HG03108 (cell line): ENCODE results near the gene ANKRD33B.
A peak's percentile ranks its signal among the peaks of the same experiment; 100 is the strongest.
"Not testable (repeated sequence)": the region's sequence is repeated elsewhere in the genome, so short reads cannot be mapped to it uniquely, and the experiment has no call there.

ENCODE experiments used
- ATAC-seq: cut with Tn5 transposase; IDR thresholded peaks from one replicate; pipeline ENCODE4 v1.9.1; 2021; ENCODE audit warnings: moderate library complexity; ENCODE audit not compliant: unreplicated experiment

The ANKRD33B gene

DNA sequence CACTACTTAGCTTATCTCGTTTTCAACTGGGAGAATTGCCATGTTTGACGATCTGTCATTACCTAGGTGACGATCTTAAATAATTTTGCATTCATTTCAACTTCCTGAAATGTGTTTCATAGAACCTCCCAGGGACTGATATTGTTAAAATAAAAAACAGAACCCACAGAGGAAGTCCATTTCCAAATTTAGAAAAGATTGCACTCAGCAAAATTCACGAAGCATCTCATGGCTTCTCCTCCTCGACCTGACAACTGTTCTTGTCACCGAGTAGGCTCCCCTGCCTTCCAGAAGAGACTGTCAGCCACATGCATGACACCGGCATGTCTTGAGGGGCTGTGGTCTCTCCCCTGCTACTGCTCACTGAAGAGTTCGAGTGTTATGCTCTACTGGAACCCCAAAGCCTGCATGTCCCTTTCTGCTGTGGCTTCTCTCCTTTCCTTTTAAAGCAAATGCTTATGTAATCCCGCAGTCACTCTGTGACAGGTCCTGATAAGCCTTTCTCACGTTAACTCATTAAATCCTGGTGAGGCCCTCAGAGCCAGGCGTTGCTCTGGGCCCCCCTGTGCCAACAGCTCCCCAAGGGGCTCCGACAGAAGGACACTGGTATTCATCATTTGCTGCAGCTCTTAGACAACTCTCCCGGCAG, 26.8 kb upstream of the ANKRD33B start:
- ATAC-seq, result no peak

DNA sequence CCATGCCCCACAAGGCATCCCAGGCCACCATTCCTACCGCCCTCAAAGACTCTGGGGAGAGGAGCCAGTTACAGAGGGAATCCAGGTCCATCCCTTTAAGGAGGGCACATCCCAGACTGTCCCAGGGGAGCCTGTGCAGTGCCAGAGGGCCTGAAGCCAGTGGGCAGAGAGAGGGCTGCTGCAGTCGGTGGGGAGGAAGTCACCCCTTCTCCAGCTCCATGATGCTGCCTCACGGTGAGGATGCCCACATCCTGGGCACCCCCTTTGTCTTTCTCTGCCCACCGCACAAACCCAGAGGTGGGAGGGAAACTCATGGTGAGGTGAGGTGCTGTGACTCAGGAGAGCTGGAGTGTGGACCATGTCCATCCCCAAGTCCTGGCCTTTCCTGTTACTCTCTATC, 26.2 kb upstream of the ANKRD33B start:
- ATAC-seq, result no peak

DNA sequence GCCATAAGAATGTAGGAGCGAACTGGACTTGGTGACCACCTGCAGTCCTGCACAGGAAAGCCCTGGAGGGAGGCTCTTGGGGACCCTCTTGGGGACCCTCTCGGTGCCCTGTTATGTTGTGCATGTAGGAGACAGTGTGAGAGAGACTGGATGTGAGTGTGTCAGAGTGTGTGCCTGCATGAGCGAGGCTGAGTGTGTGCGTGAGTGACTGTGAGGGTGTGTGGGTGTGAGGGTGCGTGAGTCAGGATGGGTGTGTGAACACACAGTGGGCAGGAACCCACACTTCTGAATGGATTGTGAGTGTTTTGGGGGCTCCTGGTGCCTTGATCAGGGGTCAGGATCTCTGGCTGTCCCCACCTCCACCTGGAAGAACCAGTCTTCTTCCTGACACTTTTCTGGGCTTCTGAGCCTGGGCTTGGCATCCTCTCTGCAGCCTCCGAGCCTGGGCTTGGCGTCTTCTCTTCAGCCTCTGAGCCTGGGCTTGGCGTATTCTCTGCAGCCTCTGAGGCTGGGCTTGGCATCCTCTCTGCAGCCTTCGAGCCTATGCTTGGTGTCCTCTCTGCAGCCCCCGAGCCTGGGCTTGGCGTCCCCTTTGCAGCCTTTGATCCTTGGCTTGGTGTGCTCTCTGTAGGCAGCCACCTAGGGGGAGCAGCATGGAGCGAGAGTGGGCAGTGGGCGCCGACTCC, 25.6 kb upstream of the ANKRD33B start:
- no peak for ATAC-seq

DNA sequence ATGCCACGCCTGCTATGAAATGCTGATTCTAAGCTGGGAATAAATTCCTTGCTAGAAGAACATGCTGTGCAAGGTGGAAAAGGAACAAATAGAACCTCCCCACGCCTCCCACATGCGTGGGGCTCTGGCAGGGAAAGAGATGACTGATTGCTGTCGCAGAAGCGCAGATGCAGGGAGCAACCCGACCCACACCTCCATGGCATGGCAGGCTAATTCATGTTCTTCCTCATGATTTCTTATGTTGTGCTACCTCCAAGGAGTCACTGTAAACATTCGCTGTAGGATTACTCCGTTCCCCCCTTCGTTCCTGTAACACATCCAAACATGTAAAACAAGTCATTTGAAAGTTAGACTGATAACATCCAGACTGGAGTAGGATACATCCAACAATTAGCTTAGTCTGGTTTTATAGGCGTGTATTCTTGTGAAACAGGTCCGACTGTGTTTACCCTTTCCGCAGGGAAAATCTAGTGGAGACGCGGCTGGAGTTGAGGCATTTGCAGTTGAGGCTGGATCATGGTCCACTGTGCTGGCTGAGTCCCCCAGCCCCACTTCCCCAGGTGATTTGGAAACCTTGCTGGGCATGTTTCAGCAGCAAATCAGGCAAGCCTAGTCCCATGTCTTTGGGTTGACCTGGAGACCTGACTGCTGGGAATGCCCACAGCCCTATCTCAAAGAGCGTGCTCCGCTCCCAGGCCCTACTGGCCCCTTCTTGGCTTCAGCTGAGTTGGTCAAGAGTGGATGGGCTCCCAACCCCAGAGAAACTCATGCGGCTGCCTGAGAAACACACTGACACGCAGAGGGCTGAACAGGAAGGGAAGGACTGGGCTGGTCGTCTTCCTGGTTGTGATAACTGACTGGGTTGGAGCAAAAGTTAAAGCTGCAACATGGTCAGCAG, 24.8 kb upstream of the ANKRD33B start:
- no peak for ATAC-seq

DNA sequence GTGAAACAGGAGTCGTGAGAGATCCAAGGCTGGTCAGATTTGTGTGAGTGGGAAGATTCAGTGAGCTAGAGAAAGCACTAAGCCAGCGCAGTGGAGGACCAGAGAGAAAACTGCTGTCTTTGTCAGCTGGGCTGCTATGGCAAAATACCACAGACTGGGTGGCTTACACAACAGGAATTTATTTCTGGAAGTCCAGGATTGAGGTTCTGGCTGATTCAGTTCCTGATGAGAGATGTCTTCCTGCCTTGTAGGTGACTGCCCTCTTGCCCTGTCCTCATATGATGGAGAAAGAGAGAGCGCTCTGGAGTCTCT, 24.2 kb upstream of the ANKRD33B start:
- no peak for ATAC-seq

DNA sequence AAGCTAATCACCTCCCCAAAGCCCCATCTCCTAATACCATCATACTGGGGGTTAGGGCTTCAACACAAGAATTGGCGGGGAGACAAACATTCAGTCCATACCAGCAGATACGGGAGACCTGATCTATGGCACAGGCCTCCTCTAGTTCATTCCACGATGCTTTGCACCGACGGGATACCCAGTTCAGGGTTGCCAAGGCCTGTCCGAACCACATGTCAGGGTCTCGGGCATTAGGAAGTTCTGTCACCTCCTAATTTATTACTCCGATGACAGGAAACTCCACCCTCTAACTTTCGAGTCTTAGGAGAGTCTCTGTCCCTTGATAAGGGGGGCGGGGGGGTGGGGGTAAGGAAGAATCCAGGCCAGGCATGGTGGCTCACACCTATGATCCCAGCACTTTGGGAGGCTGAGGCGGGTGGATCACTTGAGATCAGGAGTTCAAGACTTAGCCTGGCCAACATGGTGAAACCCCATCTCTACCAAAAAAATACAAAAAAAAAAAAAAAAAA, 23.8 kb upstream of the ANKRD33B start:
- no peak for ATAC-seq

DNA sequence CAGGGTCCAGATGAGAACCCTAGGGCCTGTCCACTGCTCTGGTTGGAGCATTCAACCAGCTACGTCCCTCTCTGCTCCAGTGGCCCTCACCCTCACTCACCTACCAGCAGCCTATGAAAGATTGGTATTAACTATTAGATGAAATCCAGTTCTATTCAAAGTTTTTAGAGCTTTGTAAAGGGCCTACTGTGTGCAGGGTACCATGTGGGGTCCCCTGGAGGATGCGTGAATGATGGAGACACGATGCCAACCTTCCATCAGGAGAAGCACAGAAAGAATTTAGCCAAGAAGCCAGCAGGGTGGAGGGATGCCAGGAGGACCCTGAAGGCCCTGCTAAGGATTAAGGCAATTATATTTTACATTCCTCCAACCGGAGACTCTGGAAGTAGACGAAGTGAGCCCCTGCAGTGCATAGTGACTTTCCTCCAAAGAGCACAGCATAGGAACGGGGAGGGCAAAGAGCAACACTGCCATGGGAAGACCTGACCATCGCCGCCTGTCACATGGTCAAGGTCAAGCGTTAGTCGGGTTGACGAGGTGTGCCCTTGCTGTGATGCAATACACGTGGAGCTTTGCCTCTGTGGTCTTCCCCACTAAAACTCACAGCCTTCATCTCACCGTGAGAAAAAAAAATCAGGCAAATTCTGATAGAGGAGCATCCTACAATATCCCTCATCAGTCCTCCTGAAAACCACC, 22.8 kb upstream of the ANKRD33B start:
- ATAC-seq, result no peak

DNA sequence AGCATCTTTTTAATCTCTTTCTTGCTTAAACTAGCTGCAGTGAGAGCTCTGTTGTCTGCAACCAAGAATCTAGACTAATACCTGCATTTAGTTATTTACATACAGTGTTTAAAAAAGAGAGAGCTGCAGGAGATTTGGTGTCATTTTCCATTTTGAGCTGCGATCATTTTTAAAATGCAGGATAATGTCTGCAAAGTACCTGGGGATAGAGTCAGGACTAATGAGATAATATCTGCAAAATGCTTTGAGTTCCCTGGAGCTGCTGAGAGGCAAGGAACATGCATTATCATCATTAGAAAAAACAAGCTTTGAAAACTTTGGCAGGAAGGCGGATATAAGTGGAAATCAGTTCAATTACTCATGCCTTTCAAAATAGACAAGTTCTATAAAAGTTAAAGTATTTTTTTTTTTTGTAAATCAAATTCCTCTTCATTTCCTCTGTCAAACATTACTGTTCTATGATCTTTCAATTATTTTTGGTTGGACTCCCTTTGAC, 21.8 kb upstream of the ANKRD33B start:
- no peak for ATAC-seq

DNA sequence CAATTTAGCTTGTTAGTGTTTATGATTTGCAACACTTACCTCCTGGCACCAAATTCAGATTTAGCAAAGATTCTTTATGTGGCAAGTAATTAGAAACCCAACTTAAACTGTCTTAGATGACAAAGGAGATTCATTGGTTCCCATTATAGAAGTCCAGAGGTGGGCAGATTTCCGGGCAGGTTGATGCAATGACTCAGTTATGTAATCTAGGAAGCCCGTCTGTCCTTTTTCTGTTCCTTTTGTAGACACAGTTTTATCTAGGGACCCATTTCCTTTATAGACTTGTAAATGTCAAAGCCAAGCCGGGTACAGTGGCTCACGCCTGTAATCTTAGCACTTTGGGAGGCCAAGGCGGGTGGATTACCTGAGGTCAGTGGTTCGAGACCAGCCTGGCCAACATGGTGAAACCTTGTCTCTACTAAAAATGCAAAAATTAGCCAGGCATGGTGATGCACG, 20.3 kb upstream of the ANKRD33B start:
- ATAC-seq, result no peak

DNA sequence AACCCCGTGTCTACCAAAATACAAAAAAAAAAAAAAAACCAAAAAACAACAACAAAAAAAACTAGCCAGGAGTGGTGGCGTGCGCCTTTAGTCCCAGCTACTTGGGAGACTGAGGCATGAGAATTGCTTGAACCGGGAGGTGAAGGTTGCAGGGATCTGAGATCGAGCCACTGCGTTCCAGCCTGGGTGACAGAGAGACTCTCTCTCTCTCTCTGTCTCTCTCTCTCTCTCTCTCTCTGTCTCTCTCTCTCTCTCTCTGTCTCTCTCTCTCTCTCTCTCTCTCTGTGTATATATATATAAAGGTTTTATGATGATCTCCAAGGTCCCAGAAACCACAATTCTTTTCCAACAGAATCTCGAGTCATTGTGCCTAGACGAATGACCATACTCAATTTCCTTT, 18.8 kb upstream of the ANKRD33B start:
- ATAC-seq, result no peak

DNA sequence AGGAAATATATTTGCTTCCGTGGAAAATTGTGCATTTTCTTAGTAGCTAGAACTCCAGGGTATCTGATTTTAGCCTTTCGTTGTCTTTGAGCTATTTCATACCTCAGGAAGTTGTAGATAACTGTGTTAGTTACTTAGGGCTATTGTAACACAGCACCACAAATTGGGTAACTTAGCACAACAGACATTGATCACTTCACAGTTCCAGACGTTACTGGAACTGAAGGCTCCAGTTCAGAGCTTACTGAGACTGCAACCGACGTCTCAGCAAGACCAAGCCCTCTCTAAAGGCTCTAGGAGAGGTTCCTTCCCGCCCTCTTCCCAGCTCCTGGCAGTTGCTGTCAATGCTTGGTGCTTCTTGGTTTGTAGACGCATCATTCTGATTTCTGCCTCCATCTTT, 17.7 kb upstream of the ANKRD33B start:
- ATAC-seq, result no peak

DNA sequence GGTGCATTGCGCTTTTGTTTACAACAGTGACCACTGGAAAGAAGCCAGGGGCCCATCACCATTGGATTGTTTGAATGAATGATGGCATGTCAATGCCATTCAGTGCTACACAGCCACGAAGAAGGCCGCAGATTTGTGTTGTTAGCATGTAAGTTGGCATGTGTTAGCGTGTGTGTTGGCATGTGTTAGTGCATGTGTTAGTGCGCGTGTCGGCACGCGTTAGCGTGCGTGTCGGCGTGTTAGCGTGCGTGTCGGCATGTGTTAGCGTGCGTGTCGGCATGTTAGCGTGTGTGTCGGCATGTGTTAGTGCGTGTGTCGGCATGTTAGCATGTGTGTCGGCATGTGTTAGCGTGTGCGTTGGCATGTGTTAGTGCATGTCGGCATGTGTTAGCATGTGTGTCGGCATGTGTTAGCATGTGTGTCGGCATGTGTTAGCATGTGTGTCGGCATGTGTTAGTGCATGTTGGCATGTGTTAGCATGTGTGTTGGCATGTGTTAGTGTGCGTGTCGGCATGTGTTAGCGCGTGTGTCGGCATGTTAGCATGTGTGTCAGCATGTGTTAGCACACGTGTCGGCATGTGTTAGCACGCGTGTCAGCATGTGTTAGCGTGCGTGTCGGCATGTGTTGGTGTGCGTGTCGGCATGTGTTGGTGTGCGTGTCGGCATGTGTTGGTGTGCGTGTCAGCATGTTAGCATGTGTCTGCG, 15.3 kb upstream of the ANKRD33B start:
- ATAC-seq, result no peak

DNA sequence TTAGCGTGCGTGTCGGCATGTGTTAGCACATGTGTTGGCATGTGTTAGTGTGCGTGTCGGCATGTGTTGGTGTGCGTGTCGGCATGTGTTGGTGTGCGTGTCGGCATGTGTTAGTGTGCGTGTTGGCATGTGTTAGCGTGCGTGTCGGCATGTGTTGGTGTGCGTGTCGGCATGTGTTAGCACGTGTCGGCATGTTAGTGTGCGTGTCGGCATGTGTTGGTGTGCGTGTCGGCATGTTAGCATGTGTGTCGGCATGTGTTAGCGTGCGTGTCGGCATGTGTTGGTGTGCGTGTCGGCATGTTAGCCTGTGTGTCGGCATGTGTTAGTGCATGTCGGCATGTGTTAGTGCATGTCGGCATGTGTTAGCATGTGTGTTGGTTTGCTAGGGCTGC, 14.8 kb upstream of the ANKRD33B start:
- ATAC-seq, result not testable (repeated sequence)

DNA sequence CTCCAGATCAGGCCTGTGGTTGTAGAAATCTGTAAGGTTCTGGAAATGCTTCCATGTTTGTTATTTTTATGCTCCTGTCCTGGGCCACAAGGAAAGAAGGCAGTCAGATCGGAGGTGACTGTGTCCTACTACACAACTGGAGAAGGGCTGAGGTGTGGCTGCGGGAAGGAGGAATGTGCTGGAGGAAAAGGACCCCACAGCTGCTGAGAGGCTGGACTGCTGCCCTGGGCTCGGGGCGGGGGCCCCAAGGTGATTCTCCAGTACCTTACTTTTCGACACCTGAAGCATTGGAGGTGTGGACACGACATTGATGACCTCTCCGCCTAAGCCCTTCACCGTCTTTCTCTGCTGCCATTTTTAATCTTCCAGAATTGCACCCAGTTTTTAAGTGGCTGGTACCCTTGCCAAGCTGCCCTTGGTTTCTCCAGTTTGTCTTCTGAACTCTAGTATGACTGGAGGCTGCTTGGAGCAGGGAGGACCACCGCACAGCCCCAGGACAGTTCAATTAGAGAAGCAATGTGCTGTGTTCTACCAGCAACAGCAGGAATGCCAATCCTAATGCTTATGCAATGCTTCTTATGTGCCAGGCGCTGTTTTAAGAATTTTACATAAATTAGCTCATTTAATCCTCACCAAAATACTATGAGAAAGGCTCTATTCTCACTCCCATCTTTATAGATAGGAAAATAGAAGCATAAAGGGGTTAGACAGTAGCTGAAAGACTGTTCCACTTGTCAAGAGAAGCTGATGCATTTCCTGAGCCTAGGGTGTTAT, 13.5 kb upstream of the ANKRD33B start:
- ATAC-seq, result no peak

DNA sequence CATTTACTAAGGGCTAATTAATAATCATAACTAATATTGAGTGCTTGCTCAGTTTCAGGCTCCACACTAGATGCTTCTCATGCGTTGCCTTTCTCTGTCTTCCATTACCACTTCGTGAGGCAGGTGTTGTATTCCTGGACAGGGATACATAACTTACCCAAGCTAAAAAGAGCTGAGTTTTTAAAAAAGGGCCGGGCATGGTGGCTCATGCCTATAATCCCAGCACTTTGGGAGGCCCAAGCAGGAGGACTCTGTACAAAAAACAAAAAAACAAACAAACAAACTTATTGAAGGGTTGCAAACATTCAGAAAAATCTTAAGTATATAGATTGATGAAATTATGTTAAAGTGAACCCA, 12.1 kb upstream of the ANKRD33B start:
- ATAC-seq, result no peak

DNA sequence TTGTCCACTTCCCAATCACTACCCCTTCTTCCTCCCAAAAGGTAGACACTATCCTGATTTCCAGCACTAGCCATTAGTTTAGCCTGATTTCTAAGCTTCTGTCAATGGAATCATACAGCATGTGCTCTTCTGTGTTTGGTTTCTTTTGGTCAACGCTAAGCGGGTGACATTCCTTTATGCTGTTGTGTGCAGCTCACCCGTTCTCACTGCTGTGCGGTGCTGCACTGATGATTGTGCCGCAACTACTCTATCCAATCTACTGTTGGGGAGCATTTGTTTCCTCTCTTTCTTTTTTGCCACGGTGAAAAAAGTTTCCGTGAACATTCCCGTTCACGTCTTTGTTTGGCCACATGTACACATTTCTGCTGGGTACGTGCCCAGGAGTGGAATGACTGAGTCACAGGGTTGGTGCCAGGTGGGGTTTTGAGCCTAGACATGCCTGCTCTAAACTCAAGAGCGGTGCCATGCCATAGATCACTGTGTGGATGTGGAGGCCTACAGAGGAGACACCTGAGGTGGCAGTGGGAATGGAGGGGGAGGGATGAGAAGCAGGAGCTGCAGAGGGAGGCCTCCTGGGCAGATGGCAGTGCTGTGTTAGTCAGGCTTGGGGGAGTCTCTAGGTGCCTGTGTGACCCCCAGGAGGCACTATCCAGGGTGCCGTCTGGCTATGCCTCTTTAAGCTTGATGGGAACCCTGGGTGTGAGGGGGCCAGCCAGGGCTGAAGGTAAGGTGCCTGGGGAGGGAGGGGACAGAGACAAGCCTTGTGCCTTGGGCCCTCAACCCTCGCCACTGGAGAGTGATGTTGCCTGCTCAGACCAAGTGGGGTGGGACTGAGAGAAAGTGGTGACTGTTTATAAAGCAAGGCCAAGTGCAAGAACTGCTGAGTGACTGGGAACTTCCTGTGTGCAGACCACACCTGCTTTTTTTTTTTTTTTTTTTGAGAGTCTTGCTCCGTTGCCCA, 11.4 kb upstream of the ANKRD33B start:
- peak; percentile 65 for ATAC-seq

DNA sequence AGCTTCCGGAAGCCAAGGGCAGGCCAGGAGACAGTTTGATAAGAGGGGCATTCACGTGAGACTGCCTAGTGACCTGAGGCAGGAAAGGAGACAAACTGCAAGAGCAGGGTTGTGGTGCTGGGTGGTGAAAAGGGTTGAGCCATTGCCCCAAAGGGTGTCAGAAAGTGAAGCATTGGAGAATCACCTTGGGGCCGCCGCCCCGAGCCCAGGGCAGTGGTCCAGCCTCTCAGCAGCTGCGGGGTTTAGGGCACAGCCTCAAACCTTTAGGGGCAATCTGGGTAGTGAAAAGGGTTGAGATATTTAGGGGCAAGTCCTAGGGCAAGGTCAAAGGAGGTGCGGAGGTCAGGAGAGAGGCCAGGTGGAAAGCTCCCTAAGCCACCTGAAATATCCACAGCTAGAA, 10.4 kb upstream of the ANKRD33B start:
- ATAC-seq, result no peak

DNA sequence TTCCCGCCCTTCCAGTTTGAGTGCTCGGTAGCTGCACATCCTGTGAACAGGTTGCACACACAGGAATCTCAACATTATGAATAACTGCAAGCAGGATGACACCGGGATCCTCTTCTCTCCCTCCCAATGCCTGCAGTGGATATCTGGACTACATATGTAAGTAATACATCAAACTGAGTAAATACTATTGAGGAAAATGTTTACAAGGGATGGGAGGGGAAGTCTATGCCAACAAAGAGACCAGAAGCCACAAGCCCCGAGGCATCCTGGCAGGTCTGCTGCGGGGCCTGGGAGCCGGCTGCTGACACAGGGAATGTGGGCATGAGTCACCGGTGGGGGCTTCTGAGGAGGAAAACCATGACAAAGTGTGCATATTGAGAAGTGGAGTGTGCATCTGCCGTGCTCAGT, 8.6 kb upstream of the ANKRD33B start:
- ATAC-seq, result no peak
